ENCODE measurements around the gene GPSM1.

DNA sequence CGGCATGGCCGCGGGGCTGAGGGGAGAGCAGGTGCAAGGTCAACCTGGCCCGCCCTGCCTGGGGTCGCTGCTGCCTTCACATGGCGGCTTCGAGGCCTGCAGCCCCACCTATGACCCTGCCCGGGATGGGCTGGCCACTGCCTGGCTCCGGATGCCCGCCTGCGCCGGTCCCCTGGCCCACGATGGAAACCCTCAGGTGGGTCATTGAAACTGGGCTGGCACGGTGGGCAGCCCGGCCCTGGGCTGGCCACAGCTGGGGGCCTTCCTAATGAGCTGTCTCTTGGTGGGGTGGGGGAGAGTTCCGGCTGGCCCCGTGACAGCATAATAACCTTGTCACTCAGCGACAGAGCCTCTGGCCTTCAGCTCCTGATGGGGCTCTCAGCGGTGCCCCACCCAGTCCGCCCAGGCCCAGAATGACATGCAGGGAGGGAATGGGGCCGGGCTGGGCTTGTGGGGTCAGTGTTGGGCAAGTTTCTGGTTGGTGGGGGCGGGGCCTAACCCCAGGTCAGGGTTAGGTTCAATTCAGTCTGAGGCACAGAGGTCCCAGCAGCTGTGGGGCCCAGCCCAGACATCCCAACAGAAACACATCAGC, 23.4 kb upstream of the GPSM1 start, which contains the start of gene CCDC187:
- TF ChIP-seq GABPA (IDR thresholded peaks at IDR 0.05; ENCODE audit: low read depth) = no peak
- TF ChIP-seq, protein P1, sequence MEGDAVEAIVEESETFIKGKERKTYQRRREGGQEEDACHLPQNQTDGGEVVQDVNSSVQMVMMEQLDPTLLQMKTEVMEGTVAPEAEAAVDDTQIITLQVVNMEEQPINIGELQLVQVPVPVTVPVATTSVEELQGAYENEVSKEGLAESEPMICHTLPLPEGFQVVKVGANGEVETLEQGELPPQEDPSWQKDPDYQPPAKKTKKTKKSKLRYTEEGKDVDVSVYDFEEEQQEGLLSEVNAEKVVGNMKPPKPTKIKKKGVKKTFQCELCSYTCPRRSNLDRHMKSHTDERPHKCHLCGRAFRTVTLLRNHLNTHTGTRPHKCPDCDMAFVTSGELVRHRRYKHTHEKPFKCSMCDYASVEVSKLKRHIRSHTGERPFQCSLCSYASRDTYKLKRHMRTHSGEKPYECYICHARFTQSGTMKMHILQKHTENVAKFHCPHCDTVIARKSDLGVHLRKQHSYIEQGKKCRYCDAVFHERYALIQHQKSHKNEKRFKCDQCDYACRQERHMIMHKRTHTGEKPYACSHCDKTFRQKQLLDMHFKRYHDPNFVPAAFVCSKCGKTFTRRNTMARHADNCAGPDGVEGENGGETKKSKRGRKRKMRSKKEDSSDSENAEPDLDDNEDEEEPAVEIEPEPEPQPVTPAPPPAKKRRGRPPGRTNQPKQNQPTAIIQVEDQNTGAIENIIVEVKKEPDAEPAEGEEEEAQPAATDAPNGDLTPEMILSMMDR (IDR thresholded peaks at IDR 0.05; ENCODE audit: insufficient read depth, low read length) = no peak

Data from HL-60 (cell line).